Astrocyte of the spinal cord (primary cell): ENCODE data around the gene COX11.

Experiments used
- DNase-seq: peaks from one replicate; pipeline ENCODE4 v3.0.0; 2011; ENCODE audit warnings: low read depth, low spot score
- H3K4me3 ChIP-seq: 2 replicates; pipeline ENCODE4 v1.5.1; 2011; ENCODE audit warnings: low read depth, mild to moderate bottlenecking, low read length, moderate library complexity
- in situ Hi-C: cut with HindIII; loops from 2 replicates; pipeline ENCODE4 v1.10.0; 2017; ENCODE audit warnings: low sequenced_read_pairs
- TF ChIP-seq, protein P1 (sequence below): IDR thresholded peaks from 2 replicates; pipeline ENCODE4 v1.5.1; 2012; ENCODE audit warnings: low read depth, mild to moderate bottlenecking, low read length, inconsistent platforms

The COX11 gene

DNA sequence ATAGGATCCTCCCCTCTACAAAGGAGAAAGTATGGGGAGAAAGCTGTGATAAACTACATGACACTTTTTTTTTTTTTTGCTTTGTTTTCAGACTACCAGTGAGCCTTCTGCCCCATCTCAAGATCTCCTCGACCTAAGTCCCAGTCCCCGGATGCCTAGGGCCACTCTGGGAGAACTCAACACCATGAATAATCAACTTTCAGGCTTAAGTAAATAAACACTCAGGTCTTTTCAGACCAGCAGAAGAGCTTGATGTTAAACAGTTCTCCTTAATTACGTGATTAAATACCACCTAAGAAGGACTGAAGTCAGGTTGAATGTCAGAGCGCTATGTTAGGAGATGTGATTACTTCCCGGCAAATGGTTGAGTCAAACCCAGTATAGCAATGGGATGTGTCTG, 31.4 kb downstream of the COX11 start:
- no peak overlapping the region for H3K4me3 ChIP-seq
- TF ChIP-seq, protein P1, sequence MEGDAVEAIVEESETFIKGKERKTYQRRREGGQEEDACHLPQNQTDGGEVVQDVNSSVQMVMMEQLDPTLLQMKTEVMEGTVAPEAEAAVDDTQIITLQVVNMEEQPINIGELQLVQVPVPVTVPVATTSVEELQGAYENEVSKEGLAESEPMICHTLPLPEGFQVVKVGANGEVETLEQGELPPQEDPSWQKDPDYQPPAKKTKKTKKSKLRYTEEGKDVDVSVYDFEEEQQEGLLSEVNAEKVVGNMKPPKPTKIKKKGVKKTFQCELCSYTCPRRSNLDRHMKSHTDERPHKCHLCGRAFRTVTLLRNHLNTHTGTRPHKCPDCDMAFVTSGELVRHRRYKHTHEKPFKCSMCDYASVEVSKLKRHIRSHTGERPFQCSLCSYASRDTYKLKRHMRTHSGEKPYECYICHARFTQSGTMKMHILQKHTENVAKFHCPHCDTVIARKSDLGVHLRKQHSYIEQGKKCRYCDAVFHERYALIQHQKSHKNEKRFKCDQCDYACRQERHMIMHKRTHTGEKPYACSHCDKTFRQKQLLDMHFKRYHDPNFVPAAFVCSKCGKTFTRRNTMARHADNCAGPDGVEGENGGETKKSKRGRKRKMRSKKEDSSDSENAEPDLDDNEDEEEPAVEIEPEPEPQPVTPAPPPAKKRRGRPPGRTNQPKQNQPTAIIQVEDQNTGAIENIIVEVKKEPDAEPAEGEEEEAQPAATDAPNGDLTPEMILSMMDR, result no peak
- DNase-seq, result no peak
- in situ Hi-C loops, result no loop called here

- in situ Hi-C loops, result no loop called here
- TF ChIP-seq, protein P1, result no peak
- no peak for DNase-seq
- H3K4me3 ChIP-seq, result no peak overlapping the region
Observed at GRCh38 chr17:54935471-54935870, 33.0 kb downstream of the COX11 start.

DNA sequence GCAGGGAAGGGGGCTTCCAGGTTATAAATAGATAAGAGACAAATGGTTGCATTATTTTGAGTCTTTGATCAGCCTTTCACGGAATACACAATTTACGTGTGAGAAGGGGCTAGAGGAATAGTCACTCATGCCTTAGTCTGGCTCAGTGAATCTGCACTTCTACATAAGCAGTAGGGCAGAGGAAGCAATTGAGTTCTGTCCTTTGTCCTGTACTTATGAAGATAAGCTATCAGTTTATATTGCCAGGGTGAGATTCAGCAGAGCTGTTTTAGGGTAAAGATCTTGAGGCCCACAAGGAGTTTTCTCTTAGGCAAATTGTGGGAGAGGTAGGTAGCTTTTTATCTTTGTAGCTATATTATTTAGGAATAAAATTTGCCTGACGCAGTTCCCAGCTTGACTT, 34.5 kb downstream of the COX11 start:
- TF ChIP-seq, protein P1, result no peak
- no peak for DNase-seq
- in situ Hi-C loops, result no loop called here
- H3K4me3 ChIP-seq, result no peak overlapping the region

DNA sequence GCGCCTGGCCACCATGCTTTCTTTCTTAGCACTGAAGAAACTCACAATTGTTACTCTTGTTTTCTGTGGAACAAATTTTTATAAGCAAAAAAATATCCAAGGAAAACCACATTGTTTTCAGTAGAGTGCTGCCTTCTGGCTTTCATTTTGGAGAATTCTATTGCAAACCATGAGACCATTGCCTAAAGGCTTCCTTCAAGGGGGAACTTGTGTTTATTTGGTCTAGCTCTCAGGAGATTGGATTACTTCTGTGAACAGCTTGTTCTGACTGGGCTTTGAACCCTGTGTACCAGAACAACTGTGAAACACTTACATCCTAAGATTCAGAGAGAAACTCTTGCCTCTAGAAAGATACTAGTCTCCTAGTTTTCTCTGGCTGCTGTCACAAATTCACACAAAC, 35.7 kb downstream of the COX11 start:
- TF ChIP-seq, protein P1, result no peak
- in situ Hi-C loops, result no loop called here
- peak; percentile 35 for DNase-seq
- H3K4me3 ChIP-seq, result no peak overlapping the region

GRCh38 chr17:54927525-54927924, 40.9 kb downstream of the COX11 start:
- in situ Hi-C loops, result no loop called here
- TF ChIP-seq, protein P1, result no peak
- H3K4me3 ChIP-seq, result no peak overlapping the region
- DNase-seq, result no peak

- no peak for DNase-seq
- no peak overlapping the region for H3K4me3 ChIP-seq
- TF ChIP-seq, protein P1, result no peak
- in situ Hi-C loops, result no loop called here
Observed at GRCh38 chr17:54924405-54924804, 44.0 kb downstream of the COX11 start.

DNA sequence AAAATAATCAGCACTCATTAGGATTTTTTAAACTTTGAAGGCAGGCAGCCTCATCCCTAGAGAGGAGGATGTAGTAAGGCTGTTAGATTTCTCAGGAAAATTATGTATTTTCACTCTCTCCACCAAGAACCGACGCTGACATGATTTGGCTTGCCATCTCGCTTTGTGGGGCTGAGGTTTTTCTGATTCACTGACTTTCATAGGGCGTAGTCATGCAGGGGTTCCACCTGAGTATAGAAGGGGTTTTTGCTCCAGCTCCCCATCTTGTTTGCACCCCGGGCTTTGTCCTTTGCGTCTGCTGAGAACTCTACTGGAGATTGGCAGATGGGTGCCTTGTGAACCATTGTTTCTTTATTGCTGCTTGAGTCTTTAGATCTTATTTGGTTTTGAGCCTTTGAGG, 47.6 kb downstream of the COX11 start:
- no peak for DNase-seq
- no peak overlapping the region for H3K4me3 ChIP-seq
- in situ Hi-C loops, result no loop called here
- TF ChIP-seq, protein P1, result no peak
